Measurements from ENCODE around the gene CDH23. TPM values are rescaled to one million over a fixed set of nuclear protein-coding genes. Genes with fewer than 3 reads are reported as not detected.
A peak's percentile ranks its signal among the peaks of the same experiment; 100 is the strongest.

The CDH23 gene
- total RNA-seq, 2 donors from 2014 or later, result 1.1 to 2.8 TPM

GRCh38 chr10:71525721-71526120, 129.0 kb downstream of the CDH23 start:
- DNase-seq (no peak), ATAC-seq (replicated peaks in 1 of 2) (no peak)
- Mint-ChIP-seq H3K36me3 (ENCODE audit: insufficient read depth in 2 of 2) (no peaks in the 10 kb centered on the region), H3K9me3 (no peaks in the 10 kb centered on the region), H3K27ac (no peak overlapping the region), H3K4me3 (no peak overlapping the region), H3K27me3 (ENCODE audit: low read depth) (peaks cover 29% of the 10 kb centered on the region), H3K4me1 (ENCODE audit: low read depth) (no peaks in the 10 kb centered on the region)

DNA sequence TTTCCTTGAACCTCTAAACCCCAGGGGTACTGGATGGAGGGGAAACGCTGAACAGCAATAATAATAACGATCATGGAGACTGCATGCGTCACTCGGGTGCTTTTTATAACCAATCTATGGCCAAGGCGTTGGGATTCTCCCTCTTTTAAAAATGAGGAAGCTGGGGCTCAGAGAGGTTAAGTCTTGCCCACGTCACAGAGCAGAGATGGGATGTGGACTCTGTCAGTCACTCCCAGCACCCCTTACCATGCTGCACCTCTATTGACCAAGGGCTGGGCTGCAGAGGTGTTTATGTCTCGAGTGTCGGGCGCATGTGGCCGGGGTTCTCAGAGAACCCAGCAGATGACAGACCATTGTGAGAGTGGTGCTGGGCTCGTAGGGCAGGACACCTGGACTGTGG, 129.9 kb downstream of the CDH23 start:
- DNase-seq (no peak), ATAC-seq (replicated peaks in 1 of 2) (no peak)
- Mint-ChIP-seq H3K36me3 (ENCODE audit: insufficient read depth in 2 of 2) (no peaks in the 10 kb centered on the region), H3K27ac (no peak overlapping the region), H3K9me3 (no peaks in the 10 kb centered on the region), H3K4me3 (no peak overlapping the region), H3K27me3 (ENCODE audit: low read depth) (peaks cover 23% of the 10 kb centered on the region), H3K4me1 (ENCODE audit: low read depth) (peaks cover 9% of the 10 kb centered on the region)

GRCh38 chr10:71527135-71527534, 130.4 kb downstream of the CDH23 start:
- no peaks in the 10 kb centered on the region for H3K9me3 Mint-ChIP-seq
- H3K4me3 Mint-ChIP-seq, result no peak overlapping the region
- H3K4me1 Mint-ChIP-seq (ENCODE audit: low read depth), result peaks cover 13% of the 10 kb centered on the region
- peaks cover 22% of the 10 kb centered on the region for H3K27me3 Mint-ChIP-seq (ENCODE audit: low read depth)
- H3K36me3 Mint-ChIP-seq (ENCODE audit: insufficient read depth in 2 of 2), result no peaks in the 10 kb centered on the region
- no peak overlapping the region for H3K27ac Mint-ChIP-seq
- ATAC-seq (replicated peaks in 1 of 2) (no peak), DNase-seq (no peak)

DNA sequence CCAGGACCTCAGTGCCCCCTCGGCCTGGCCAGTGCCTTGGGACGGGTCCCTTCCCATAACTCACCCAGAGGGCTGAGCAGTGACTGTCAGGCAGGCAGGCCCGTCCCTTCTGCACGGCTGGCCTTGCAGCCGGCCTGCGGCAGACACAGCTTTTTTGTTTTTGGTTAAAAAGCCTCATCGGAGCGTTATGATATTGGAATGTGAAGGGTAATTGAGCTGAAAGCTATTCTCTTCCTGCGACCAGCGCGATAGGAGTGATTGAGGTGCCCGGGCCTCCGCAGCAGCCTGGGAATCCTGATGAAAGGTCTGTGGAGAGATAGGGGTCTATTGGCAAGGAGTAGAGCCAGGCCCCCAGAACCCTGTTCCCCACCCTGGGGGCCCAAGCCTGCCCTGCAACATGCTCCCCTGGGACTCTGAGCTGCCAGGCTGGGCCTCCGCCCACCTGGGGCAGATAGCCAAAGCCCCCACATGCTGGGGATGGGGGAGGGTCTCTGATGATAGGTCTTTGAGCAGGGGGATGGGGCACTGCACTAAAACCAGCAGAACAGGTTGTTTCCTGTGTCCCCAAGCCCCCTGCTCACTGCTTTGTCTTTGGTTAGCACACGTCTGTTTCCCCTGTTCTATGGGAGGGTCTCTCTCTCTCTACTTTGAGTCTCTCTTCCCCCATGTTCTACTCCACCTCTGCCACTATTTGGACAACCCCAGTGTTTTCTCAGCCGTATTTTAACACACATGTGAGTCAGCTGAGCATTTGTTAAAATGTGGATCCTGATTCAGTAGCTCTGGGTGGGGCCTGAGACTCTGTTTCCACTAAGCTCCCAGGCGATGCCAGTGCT, 131.9 kb downstream of the CDH23 start:
- peaks cover 22% of the 10 kb centered on the region for H3K4me1 Mint-ChIP-seq (ENCODE audit: low read depth)
- H3K27me3 Mint-ChIP-seq (ENCODE audit: low read depth), result peaks cover 10% of the 10 kb centered on the region
- H3K27ac Mint-ChIP-seq, result no peak overlapping the region
- ATAC-seq (replicated peaks in 1 of 2) (no peak), DNase-seq (no peak)
- H3K9me3 Mint-ChIP-seq, result no peaks in the 10 kb centered on the region
- no peak overlapping the region for H3K4me3 Mint-ChIP-seq
- no peaks in the 10 kb centered on the region for H3K36me3 Mint-ChIP-seq (ENCODE audit: insufficient read depth in 2 of 2)

GRCh38 chr10:71529207-71529827, 132.6 kb downstream of the CDH23 start:
- Mint-ChIP-seq H3K4me1 (ENCODE audit: low read depth) (peaks cover 22% of the 10 kb centered on the region), H3K27ac (no peak overlapping the region), H3K36me3 (ENCODE audit: insufficient read depth in 2 of 2) (no peaks in the 10 kb centered on the region), H3K4me3 (no peak overlapping the region), H3K9me3 (no peaks in the 10 kb centered on the region), H3K27me3 (ENCODE audit: low read depth) (peaks cover 2% of the 10 kb centered on the region)
- no peak for ATAC-seq (replicated peaks in 1 of 2)
- DNase-seq, result no peak

- DNase-seq (no peak), ATAC-seq (replicated peaks in 1 of 2) (no peak)
- Mint-ChIP-seq H3K4me3 (no peak overlapping the region), H3K4me1 (ENCODE audit: low read depth) (peaks cover 26% of the 10 kb centered on the region), H3K27ac (no peak overlapping the region), H3K36me3 (ENCODE audit: insufficient read depth in 2 of 2) (no peaks in the 10 kb centered on the region), H3K9me3 (no peaks in the 10 kb centered on the region), H3K27me3 (ENCODE audit: low read depth) (no peaks in the 10 kb centered on the region)
Measured at GRCh38 chr10:71530781-71531180, 134.1 kb downstream of the CDH23 start.

DNA sequence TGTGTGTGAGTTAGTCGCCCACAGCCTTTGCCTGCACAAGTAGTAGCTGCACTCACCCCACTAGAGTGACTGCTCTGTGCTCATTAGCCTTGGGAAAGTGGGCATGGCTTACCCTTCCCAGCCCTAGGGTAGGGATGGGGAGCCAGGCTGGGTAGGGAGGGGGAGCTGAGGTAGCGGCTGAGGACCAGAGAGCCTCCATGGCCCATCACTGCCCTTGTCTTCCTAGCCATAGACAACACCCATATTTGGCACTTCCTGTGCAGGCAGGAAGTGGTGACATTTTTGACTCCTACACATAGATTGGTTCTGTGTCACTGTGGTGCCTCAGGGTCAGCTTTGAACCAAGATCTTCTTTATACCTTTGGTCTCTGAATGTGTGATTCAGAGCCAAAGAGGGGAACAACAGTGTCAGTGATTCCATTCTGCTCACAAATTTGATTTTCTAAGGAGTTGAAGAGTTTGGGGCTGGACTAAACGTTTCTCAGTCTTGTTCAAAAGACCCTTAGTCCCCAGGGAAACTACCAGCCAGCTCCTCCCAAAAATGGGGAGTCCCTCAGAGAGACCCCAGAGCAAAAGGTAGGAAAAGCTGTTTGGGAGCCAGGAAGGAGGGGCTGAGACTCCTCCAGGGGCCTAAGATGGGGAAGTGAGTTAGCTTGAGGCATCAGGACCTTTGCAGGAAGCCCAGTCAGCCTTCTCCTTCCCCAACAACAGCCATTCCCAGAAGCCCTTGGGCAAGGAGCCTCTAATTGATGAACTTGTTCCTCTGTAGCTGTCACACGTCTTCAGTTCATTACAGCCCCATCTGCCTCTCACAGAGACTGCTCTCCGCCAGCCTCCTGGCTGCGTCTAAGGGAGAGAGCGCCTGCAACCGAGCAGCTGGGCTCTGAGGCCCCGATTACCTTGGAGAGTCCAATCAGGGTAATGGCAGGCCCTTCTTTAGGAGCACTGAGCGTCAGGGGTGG, 135.0 kb downstream of the CDH23 start:
- ATAC-seq (replicated peaks in 1 of 2) (peak; percentile 96 to 98), DNase-seq (peak; percentile 60 to 65)
- peak overlapping the region; percentile 86 for H3K27ac Mint-ChIP-seq
- peaks cover 35% of the 10 kb centered on the region for H3K4me1 Mint-ChIP-seq (ENCODE audit: low read depth)
- no peaks in the 10 kb centered on the region for H3K36me3 Mint-ChIP-seq (ENCODE audit: insufficient read depth in 2 of 2)
- H3K9me3 Mint-ChIP-seq, result no peaks in the 10 kb centered on the region
- peak overlapping the region; percentile 63 to 68 for H3K4me3 Mint-ChIP-seq
- H3K27me3 Mint-ChIP-seq (ENCODE audit: low read depth), result no peaks in the 10 kb centered on the region

GRCh38 chr10:71532878-71533277, 136.2 kb downstream of the CDH23 start:
- Mint-ChIP-seq H3K36me3 (ENCODE audit: insufficient read depth in 2 of 2) (no peaks in the 10 kb centered on the region), H3K4me3 (no peak overlapping the region), H3K27ac (peak overlapping the region; percentile 19)

GRCh38 chr10:71533936-71534335, 137.2 kb downstream of the CDH23 start:
- Mint-ChIP-seq H3K36me3 (ENCODE audit: insufficient read depth in 2 of 2) (no peaks in the 10 kb centered on the region), H3K27me3 (ENCODE audit: low read depth) (no peaks in the 10 kb centered on the region), H3K4me3 (no peak overlapping the region), H3K4me1 (ENCODE audit: low read depth) (peaks cover 35% of the 10 kb centered on the region), H3K9me3 (no peaks in the 10 kb centered on the region), H3K27ac (no peak overlapping the region)
- no peak for ATAC-seq (replicated peaks in 1 of 2)
- DNase-seq, result no peak

More at GRCh38 chr10:71532878-71533277, 136.2 kb downstream of the CDH23 start:
- Mint-ChIP-seq H3K27me3 (ENCODE audit: low read depth) (no peaks in the 10 kb centered on the region), H3K4me1 (ENCODE audit: low read depth) (peaks cover 35% of the 10 kb centered on the region), H3K9me3 (no peaks in the 10 kb centered on the region)
- DNase-seq (no peak), ATAC-seq (replicated peaks in 1 of 2) (no peak)

GRCh38 chr10:71534568-71535194, 138.0 kb downstream of the CDH23 start:
- Mint-ChIP-seq H3K27ac (peak overlapping the region; percentile 31), H3K36me3 (ENCODE audit: insufficient read depth in 2 of 2) (no peaks in the 10 kb centered on the region), H3K9me3 (no peaks in the 10 kb centered on the region), H3K4me3 (no peak overlapping the region), H3K4me1 (ENCODE audit: low read depth) (peaks cover 35% of the 10 kb centered on the region), H3K27me3 (ENCODE audit: low read depth) (no peaks in the 10 kb centered on the region)
- no peak for DNase-seq
- ATAC-seq (replicated peaks in 1 of 2), result no peak

DNA sequence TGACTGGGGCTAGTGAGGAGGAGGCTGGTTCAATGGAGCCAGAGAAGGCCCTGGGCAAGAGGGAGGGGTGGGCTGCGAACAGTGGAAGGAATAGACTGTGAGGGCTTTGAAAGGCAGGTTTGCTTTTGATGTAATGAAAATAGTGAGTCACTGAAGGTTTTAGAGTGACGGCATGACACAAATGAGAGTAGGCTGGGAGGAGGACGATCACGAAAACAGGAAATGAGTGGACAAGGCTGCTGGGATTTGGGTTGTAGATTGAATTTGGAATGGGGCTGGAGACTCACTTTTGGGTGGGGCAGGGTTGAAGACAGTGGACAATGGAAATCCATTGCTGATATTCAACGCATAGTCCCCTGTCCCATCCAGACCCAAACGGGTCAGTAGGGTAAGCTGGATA, 139.6 kb downstream of the CDH23 start:
- ATAC-seq (replicated peaks in 1 of 2) (peak in 1 of 2 donors; percentile 34), DNase-seq (peak; percentile 10)
- Mint-ChIP-seq H3K9me3 (no peaks in the 10 kb centered on the region), H3K36me3 (ENCODE audit: insufficient read depth in 2 of 2) (no peaks in the 10 kb centered on the region), H3K27me3 (ENCODE audit: low read depth) (no peaks in the 10 kb centered on the region), H3K4me1 (ENCODE audit: low read depth) (peaks cover 30% of the 10 kb centered on the region), H3K27ac (peak overlapping the region; percentile 10), H3K4me3 (no peak overlapping the region)

- no peak for DNase-seq
- Mint-ChIP-seq H3K27ac (no peak overlapping the region), H3K27me3 (ENCODE audit: low read depth) (no peaks in the 10 kb centered on the region), H3K4me1 (ENCODE audit: low read depth) (peaks cover 22% of the 10 kb centered on the region), H3K9me3 (no peaks in the 10 kb centered on the region), H3K36me3 (ENCODE audit: insufficient read depth in 2 of 2) (no peaks in the 10 kb centered on the region), H3K4me3 (no peak overlapping the region)
- ATAC-seq (replicated peaks in 1 of 2), result no peak
Measured at GRCh38 chr10:71537125-71537524, 140.4 kb downstream of the CDH23 start.

Data from activated T-cell treated with anti-CD3 and anti-CD28 coated beads, Interleukin-2, amount 50 U/mL, for 72 hours (primary cell).